HG02678 (cell line): ENCODE results near the gene OR2J1.
"Not testable (repeated sequence)": the region's sequence is repeated elsewhere in the genome, so short reads cannot be mapped to it uniquely, and the experiment has no call there.

Source experiments
- ATAC-seq: cut with Tn5 transposase; IDR thresholded peaks from one replicate; pipeline ENCODE4 v1.9.1; 2021; ENCODE audit warnings: mild to moderate bottlenecking, moderate library complexity; ENCODE audit not compliant: unreplicated experiment

Gene OR2J1

DNA sequence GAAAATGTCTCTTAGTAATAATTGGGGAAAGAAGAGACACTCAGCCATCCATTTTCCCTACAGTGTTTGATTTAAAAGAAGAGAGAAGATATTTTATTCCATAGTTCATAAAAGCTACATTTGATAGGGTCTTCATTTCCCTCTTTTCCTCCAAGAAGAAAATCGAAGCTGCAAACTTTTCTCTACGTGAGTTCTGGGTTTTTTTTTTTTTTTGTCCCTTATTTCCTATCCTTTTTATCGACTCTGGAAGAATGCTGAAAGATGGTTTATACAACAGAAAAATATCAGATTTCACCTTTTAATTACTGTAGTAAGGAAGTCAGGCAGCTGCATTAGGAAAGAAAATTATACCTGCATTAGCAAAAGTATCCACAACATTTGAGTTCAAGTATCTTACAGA, at the start of gene OR2J1:
TSS of gene OR2J1 (plus strand) at position 301 of the 400 bp plus-strand sequence. CDS start 1,453 bp downstream, outside the sequence.
- no peak for ATAC-seq

DNA sequence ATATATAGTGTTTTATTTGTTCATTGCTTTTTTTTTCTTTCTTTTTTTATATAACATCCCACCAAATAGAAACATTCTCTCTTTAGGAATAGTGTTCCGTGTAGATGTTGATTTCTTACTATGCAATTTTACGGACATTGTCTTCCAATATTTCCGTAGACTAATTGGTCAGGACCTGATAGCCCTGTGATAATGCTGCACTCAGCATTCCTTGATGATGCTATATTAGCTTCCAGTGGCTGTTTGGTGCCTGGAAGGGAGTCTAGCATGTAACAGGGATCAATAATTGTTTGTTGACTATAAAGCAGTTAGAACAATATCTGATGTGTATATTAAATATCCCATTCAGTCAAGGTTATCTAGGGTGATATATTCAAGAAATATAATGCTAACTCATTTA, 47.6 kb upstream of the OR2J1 start:
- no peak for ATAC-seq

DNA sequence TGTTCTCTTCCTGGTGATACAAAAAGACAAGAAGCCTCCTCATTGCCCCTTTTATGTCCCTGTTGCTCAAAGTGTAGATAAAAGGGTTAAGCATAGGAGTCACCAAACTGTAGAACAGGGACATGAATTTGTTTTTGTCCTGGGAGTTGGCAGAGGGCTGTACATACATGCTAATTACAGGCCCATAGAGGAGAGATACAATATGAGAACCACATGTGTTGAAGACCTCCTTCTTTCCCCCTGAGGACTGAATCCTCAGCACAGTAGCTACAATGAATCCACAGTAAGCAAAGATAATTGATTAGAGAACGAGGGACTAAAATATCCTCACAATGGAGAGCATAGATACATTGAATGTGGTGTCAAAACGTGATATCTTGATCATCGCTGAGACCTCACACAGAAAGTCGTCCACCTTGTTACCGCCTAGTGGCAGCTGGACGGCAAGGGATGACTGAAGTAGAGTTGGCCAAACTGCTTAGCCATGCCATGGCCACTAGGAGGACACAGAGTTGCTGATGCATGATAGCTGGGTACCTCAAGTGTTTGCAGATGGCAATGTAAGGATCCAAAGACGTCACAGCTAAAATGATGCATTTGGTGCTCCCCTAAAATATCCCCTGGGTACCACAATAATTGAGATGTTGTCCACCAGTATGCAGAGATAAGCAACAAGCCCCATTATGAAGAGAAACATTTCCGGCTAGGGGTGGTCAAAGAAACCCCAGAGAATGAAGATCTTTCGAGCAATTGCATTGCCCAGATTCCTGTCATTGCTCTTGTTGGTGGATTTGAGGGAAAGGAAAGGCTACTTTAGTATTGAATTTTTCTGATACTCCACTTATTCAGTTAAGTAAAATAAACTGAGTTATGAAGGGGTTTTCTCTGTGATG, 27.2 kb upstream of the OR2J1 start:
- ATAC-seq, result peak; percentile 62

DNA sequence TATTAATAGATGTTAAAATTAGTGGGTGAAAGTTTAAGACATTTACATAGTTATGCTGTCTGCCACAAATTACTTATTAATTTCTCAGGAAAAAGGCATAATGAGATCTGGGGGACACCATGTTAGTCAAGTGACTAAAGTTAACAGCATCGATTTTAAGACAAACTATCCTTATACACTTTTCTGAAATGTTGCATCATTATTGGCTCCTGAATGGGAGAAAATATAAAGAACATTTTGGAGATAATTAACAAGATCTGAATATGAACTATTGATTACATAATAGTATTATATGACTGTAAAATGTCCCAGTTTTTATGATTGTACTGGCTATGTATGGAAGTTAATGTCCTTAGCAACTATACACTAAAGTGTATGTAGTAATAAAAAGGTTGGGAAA, 20.1 kb upstream of the OR2J1 start:
- no peak for ATAC-seq

DNA sequence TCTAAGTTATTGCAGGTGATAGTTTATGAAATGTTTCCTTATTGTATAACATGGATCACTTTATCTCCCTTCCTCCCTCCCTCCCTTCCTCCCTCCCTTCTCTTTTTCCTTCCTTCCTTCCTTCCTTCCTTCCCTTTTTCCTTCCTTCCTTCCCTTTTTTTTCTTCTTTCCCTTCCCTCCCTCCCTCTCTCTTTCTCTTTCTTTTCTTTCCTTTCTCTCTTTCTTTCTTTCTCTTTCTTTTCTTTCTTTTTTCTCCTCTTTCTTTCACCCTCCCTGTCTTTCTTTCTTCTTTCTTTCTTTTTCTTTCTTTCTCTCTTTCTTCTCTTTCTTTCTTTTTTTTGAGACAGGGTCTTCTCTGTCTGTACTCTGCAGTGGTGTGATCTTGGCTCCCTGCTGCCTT, 18.0 kb upstream of the OR2J1 start:
- no peak for ATAC-seq

DNA sequence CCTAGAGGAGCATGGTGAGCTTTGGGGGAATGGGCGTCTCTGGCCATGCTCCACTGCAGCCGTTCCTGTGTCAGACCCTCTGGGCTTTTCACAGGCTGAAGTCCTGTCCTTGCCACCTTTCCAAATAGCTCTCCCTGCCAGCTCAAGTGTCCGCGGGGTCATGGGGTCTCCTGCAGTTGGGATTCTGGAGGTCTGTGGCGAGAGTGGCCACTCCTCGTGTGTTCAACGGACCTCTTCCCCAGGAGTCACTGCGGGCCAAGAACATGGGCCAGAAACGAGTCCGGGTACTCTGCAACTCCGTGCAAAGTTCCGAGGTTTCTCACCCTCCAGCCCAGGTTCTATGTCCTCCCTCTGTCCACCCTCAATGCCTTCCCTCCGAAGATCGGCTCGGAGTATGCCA, 16.8 kb upstream of the OR2J1 start:
- no peak for ATAC-seq

DNA sequence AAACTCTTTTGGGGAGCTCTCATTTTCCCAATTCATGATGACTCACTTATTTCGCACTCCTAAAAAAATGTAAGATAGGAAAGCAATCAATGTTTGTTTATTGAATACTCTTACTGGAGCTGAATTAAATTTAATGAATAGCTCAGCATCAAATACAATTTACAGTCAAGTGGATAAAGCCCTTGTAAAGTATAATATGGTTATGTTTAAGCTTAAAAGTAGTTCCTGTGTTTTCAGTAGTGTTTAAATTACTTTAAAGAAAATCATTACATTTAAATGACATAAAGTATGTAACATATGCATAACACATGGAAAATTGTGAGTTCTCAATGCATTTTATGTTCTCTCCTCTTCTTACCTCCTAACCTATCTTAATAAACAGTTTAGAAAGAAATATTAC, 12.1 kb upstream of the OR2J1 start, which contains the start of gene OR2B3:
TSS of gene OR2B3 (minus strand) at position 101 of the 400 bp plus-strand sequence. CDS start at position 36, 65 bp downstream.
- ATAC-seq, result no peak

DNA sequence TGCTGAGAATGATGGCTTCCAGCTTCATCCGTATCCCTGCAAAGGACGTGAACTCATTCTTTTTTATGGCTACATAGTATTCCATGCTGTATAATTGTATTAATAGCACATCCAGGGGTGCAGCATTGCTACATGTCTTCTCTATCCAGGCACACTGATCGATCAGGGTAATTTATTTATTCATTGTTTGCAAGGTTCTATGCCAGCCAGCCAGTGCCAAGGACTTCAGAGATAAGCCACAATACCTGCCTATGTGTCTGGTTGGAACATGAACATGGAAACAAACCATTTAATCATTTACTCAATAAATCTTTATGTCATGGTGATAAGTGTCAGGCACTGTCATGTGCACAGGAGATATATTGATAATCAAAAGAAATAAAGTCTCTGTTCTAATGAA, 6.3 kb upstream of the OR2J1 start:
- ATAC-seq, result no peak

DNA sequence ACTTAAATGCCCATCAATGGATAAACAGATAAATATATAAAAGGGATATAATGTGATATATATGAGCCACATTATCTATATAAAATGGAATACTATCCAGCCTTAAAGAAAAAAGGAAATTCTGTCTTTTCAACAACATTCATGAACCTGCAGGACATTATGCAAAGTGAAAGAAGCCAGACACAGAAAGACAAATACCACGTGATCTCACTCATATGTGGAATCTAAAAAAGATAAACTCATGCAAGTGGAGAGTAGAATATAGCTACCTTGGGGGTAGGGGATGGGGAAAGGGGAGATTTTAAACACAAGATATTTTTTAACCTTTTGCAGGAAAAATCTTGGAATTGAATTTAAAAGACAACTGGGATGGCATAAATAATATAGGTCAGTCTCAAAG, 1.5 kb upstream of the OR2J1 start:
- no peak for ATAC-seq

DNA sequence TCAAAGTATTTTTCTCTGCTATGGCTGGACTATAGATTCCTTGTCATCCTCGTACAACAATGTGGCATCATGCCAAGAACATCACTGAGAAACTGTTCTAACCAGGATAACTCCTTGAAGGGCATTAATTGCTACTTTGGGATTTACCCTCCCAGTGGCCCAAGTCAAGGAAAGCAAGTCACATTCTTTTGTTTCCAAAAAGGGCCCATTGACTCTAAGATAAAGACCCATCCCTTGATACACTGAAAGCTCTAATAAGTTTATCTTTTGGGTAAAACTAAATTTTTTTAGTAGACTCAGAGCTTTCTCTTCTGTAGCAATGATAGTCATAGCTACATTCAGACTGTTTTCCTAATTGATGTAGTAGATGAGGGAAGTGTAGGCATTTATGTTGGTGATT, 8.5 kb downstream of the OR2J1 start, which contains the start of gene OR2J3:
TSS of gene OR2J3 (plus strand) at position 301 of the 400 bp plus-strand sequence. CDS start 3,833 bp downstream, outside the sequence.
- no peak for ATAC-seq

DNA sequence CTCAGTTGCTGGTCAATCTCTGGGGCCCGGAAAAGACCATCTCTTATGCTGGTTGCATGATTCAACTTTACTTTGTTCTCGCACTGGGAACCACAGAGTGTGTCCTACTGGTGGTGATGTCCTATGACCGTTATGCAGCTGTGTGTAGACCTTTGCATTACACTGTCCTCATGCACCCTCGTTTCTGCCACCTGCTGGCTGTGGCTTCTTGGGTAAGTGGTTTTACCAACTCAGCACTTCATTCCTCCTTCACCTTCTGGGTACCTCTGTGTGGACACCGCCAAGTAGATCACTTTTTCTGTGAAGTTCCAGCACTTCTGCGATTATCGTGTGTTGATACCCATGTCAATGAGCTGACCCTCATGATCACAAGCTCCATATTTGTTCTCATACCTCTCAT, 12.8 kb downstream of the OR2J1 start:
- no peak for ATAC-seq

DNA sequence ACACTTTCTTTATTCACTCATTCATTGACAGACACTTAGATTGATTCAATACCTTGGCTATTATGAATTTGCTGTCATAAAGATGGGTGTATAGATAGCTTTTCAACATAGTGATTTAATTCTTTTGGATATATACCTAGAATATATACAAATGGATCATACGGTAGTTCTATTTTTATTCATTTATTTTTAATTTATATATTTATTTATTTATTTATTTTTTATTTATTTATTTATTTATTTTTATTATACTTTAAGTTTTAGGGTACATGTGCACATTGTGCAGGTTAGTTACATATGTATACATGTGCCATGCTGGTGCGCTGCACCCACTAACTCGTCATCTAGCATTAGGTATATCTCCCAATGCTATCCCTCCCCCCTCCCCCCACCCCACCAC, 15.7 kb downstream of the OR2J1 start:
- ATAC-seq, result not testable (repeated sequence)

DNA sequence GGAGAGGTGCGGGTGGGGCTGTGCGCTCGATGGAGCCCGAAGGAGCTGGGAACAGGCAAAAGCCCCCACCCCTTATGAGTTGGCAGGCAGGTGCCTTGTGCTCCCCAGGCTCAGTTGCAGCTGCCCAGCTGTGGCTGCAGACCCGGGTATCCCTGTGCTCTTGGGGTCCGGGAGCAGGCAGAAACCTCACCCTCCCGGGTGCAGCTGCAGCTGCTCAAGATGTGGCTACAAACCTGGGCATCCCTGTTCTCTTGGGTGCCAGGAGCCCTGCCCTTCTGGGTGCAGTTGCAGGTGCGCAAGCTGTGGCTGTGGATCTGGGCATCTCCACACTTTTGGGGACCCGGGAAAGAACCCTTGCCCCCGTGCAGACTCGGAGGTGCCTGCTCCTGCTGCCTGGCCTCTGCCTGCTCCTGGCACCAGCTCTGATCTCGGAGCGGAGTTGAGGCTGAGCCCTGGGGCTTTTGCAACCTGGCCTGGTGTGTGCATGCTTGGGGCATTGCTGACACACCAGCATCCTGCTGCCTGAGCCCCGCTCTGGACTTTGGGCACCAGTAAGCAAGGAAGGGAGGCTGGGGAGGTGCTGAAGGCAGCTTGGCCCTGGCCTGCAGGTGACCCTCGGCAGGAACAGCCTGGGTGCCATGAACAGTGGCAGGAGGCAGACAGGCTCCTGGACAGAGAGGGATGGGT, 30.2 kb downstream of the OR2J1 start:
- ATAC-seq, result no peak

DNA sequence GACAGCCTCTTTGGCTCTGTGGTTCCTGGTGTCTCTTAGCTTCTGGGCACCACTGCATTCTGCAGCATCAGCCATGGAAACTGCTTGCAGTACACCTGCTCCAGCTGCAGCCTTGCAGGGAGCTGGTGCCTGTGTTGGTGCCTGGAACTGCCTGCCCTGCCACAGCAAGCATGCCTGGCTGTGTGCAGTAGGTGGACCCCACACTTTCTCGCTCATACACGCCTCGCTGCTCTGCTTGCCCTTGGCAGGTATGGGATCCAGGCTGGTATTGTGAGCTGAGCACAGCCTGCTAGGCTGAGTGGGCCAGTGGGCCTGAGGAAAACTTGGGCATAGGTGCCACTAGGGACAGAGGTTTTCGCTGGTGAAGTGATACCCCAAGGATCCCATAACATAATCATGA, 31.4 kb downstream of the OR2J1 start:
- no peak for ATAC-seq

DNA sequence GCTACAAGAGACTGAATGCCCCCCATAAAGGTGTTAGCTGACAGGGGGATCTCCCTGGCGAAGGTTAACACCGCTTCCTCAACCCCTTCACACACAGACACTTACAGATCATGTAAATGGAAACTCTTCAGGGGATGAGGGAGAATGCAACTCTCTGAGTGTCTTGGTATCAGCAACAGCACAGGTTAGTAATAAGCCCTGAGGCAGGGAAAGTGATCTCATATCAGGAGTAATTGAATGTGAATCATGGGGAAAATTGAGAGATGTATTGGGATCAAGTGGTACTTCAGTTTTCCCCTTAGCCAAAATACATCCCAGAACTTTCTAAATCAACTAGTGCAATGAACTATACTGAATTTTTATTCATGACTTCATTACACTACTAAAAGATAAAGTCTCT, 32.4 kb downstream of the OR2J1 start:
- ATAC-seq, result no peak

DNA sequence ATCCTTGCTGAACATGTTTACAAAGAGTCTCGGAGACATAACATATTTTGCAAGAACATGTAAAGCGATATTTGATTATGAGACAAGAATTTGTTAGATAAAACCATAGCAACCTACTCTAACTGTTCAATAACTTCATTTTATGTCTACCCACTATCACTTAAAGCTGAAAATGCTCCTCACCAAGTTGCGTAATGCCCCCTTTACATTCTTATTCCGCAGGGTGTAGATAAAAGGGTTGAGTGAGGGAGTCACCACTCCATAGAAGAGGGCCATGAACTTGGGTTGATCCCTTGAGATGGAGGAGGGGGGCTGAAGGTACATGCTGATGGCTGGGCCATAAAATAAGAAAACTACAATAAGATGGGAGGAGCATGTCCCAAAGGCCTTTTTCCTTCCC, 38.4 kb downstream of the OR2J1 start:
- no peak for ATAC-seq

DNA sequence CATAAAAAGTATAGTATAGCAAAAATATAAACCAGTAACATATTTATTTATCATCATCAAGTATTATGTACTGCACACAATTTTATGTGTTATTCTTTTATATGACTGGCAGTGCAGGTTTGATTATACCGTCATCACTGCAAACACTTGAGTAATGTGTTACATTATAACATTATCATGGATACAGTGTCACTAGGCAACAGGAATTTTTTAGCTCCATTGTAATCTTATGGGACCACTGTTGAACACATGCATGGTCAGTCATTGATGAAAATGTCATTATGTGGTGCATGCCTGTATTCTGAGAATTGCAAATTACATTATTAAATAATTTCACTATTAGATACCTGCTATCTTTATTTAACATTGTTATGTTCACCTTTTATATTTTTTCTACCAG, 42.3 kb downstream of the OR2J1 start:
- ATAC-seq, result no peak

DNA sequence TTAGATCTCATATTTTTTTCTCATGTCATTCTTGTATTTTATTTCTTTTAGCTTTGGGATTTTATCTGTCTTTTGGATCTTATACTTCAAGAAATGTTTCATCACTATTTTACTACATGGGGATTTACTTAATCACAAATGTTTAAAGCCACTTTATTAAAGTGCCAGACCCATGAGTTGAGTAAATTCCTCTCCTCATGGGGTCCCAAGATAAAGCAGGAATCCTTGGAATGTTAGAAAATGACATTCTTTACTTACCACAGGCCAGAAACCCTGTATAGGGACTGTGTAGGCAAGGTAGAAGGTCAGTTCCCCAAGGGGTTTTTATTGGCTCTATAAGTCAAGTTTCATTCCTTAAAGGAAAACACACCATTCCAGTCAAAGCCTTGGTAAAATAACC, 43.0 kb downstream of the OR2J1 start:
- ATAC-seq, result no peak

DNA sequence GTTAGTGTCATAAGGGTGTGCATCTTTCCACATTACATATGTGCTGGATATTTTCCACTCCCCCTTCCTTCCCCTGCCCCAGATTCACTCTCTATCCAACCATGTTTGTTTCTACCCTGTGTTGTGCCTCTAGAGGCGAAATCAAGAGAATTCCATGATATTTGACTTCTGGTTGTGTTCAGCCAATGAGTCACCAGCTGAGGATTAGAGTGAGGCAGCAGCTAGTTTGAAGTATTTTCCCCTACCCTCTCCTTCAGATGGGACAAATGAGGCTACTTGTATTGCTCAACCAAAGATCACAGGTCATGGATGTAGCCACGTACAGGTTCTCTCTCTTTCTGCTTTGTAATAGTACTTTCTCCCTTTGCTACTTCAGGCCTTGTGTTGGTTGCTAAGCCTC, 46.9 kb downstream of the OR2J1 start:
- ATAC-seq, result no peak

DNA sequence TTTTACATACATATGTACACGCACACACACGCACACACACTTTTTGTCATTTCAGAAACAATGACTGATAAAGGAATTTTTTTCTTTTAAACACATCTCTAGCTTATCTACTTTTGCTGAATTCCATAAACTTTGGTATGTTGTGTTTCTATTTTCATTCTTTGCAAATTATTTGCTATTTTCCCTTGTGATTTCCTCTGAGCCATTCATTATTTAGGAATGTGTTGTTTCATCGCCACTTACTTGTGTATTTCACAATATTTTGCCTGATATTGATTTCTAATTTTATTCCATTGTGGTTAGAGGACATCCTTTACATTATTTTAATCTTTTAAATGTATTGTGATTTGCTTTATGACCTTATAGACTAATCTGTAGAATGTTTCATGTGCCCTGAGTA, 47.8 kb downstream of the OR2J1 start:
- no peak for ATAC-seq

DNA sequence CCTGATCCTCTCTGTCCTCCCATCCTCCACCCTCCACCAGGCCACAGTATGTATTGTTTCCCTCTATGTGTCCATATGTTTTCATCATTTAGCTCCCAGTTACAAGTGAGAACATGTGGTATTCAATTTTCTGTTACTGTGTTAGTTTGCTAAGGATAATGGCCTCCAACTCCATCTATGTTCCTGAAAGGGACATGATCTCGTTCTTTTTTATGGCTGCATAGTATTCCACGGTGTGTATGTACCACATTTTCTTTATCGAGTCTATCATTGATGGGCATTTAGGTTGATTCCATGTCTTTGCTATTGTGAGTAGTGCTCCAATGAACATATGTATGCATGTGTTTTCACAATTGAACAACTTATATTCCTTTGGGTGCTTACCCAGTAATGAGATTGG, 50.2 kb downstream of the OR2J1 start:
- ATAC-seq, result not testable (repeated sequence)
